ENCODE data around the gene GADD45G. TPM values are rescaled to one million over a fixed set of nuclear protein-coding genes. Genes with fewer than 3 reads are reported as not detected.
A peak's percentile ranks its signal among the peaks of the same experiment; 100 is the strongest.

GADD45G gene
- total and polyA plus RNA-seq, 5 experiments from 2014 or later, result 0.21 to 3.7 (median 0.87) TPM; not detected in 1

DNA sequence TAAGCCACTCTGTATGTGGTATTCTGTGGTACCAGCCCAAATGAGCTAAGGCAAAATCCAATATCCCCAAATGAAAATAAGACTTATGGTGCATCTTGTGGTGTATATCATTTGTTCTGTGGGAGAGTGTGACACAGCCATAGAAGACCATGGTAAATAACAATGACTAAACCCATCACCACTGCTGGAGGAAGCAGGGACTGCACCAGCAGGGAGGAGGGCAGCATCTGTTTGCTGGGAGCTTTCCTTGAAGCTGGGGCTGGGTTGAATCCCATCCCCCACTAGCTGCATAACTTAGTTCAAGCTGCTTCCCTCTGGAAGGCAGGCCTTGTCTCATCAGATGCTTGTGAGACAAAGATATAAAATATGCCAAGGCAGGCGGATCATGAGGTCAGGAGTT lies 14.2 kb downstream of the GADD45G start:
- no peaks in the 10 kb centered on the region for H3K4me1 Mint-ChIP-seq

DNA sequence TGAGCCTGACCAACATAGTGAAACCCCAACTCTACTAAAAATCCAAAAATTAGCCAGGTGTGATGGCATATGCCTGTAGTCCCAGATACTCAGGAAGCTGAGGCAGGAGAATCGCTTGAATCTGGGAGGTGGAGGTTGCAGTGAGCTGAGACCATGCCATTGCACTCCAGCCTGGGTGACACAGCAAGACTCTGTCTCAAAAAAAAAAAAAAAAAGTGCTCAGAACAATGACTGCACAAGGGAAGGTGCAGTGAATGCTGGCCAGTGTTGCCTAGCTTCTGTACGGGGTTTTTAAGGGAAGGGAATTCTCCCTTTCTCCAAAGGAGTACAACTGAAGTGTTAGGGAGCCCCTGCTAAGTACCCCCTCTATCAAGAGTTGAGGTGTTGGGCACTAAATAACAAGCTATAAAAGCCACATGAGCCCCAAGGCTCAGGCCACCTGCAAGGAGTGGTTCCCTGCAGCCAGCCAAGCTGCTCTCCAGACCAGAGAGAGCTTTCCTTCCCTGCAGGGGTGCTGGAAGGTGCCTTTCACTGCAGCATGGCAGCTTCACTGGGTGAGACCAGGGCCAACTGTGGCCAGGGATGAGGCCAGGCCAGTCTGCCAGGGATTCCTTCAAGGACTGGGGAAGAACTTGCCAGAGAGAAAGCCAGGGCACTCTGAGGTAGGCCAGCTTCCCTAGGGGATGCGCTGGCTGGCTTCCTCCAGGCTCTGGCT lies 14.8 kb downstream of the GADD45G start:
- H3K27ac Mint-ChIP-seq, result no peak overlapping the region
- H3K36me3 Mint-ChIP-seq, result no peaks in the 10 kb centered on the region
- DNase-seq, result no peak
- no peak for ATAC-seq
- POLR2A ChIA-PET, result no interaction called here
- H3K4me3 Mint-ChIP-seq, result no peak overlapping the region
- H3K27me3 Mint-ChIP-seq, result peaks cover 0 to 1% (median 0%) of the 10 kb centered on the region in 5 donors
- H3K4me1 Mint-ChIP-seq, result no peaks in the 10 kb centered on the region
- H3K9me3 Mint-ChIP-seq, result no peaks in the 10 kb centered on the region

More for the DNA sequence above, 14.2 kb downstream of the GADD45G start:
- H3K36me3 Mint-ChIP-seq, result no peaks in the 10 kb centered on the region
- ATAC-seq (no peak), DNase-seq (no peak)
- H3K9me3 Mint-ChIP-seq, result no peaks in the 10 kb centered on the region
- H3K27ac Mint-ChIP-seq, result no peak overlapping the region
- POLR2A ChIA-PET, result no interaction called here
- H3K27me3 Mint-ChIP-seq, result peaks cover 0 to 1% (median 0%) of the 10 kb centered on the region in 5 donors
- H3K4me3 Mint-ChIP-seq, result no peak overlapping the region

DNA sequence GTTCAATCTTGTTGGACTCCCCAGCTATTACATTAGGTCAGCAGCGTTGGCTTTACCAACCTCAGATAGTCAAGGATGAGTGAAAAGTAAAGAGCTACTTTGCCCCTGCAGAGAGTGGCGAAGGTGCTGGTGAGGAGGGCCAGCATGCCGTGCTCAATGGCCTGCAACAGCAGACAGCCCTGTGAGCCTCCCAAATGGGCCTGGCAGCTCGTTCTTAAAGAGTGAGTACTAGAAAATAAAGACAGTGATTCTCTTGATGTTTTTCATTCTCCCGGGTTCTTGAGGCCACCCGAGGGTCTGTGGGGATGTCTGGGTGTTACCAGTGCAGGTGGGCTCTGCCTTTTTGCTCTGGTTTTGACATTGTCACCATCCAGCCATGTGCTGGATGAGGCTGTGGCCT lies 16.2 kb downstream of the GADD45G start:
- no peak for ATAC-seq
- no peaks in the 10 kb centered on the region for H3K9me3 Mint-ChIP-seq
- H3K4me1 Mint-ChIP-seq, result no peaks in the 10 kb centered on the region
- no peak overlapping the region for H3K27ac Mint-ChIP-seq
- no peaks in the 10 kb centered on the region for H3K36me3 Mint-ChIP-seq
- H3K27me3 Mint-ChIP-seq, result no peaks in the 10 kb centered on the region
- POLR2A ChIA-PET, result no interaction called here
- DNase-seq, result no peak
- no peak overlapping the region for H3K4me3 Mint-ChIP-seq

DNA sequence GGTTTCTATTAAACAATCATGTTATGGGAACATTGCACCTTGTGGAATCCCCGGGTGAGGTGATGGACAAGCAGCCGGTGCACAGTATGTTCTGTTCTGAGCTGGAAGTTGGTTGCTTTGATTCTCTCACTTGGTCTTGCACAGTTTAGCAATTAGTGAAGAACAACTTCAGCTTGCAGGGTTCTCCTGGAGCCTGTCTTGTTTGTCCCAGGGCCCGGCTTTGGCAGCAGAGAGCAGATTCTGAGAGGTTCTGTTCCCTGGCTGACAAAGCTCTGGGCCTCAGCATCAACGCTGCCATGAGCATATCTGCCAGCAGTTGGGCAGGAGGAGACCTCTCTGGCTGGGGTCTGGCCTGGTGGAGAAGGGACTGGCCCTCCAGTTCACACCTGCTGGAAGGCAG lies 16.9 kb downstream of the GADD45G start:
- Mint-ChIP-seq H3K4me1 (no peaks in the 10 kb centered on the region), H3K27ac (no peak overlapping the region), H3K36me3 (no peaks in the 10 kb centered on the region), H3K4me3 (no peak overlapping the region), H3K27me3 (no peaks in the 10 kb centered on the region), H3K9me3 (no peaks in the 10 kb centered on the region)
- ATAC-seq (no peak), DNase-seq (no peak)
- POLR2A ChIA-PET, result no interaction called here

DNA sequence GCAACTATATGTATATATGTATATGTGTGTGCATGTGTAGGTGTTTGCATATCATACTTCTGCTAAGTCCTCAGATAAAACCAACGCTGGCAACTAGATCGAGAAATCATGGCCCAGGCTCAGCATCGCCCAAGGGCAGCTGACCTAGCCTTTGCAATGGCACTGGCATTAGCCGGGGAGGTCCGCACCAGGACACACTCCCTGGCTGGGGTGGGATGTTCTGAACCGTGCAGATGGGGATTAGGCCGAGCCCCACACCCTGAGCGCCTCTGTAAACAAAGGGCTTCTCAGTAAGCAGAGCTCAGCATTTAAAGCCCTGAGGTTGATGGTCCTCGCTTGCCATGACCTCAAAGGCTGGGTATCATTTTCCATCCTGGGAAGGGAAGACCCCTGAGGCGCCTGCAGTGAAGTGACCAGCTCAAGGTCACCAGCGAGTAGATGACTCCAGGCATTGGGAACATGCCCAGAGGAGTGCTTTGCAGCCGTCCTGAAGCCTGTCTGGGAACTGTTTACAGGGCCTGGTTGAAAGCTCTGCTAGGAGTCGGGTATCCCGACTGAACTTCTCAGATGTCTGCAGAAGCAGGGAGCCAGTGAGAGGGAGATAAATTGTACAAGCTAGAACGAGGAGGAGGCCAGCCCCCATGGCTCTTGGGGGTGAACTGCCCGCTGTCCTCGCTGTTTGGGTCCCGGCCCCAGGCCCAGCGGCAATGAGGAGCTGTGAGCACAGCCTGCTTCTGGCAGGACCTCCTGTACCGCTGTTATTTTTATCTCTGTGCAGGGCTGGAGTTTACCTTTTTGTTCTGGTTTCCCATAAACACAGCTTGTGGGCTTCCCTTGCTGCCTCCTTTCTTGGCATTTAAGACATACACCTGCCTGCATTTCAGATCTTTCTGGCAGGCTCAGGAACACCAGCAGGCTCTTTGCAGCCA lies 18.4 kb downstream of the GADD45G start:
- no peak overlapping the region for H3K27ac Mint-ChIP-seq
- POLR2A ChIA-PET, result no interaction called here
- DNase-seq, result peak in 1 of 10 donors; percentile 18
- ATAC-seq, result no peak
- H3K4me3 Mint-ChIP-seq, result no peak overlapping the region
- H3K4me1 Mint-ChIP-seq, result no peaks in the 10 kb centered on the region
- H3K27me3 Mint-ChIP-seq, result no peaks in the 10 kb centered on the region
- no peaks in the 10 kb centered on the region for H3K9me3 Mint-ChIP-seq
- H3K36me3 Mint-ChIP-seq, result no peaks in the 10 kb centered on the region

DNA sequence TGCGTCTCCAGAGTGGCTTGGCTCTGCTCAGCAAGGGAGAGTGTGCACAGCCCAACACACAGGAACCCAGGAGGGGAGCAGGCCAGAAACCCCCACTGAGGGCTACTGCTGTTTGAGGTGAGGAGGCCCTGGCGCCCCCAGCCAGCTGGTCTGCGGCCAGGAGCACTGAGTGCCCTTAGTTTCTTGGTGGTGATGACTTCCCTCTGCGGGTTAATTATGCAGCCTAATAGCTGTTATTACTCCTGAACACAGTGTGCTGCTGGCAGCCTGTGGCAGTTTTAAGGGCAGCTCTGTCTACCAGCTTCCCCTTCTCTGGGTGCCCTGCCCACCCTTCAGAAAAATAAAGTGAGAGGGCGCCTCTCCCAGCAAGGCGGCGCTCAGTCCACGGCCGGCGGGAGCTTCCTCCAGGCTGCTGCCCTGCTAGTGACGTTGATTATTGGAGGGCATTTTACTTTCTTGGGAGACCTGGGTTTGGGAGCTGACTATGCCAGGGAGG lies 19.2 kb downstream of the GADD45G start:
- POLR2A ChIA-PET, result no interaction called here
- no peaks in the 10 kb centered on the region for H3K36me3 Mint-ChIP-seq
- H3K27me3 Mint-ChIP-seq, result no peaks in the 10 kb centered on the region
- peak in 1 of 10 donors; percentile 14 for DNase-seq
- no peak overlapping the region for H3K4me3 Mint-ChIP-seq
- H3K27ac Mint-ChIP-seq, result no peak overlapping the region
- no peaks in the 10 kb centered on the region for H3K4me1 Mint-ChIP-seq
- ATAC-seq, result no peak
- H3K9me3 Mint-ChIP-seq, result no peaks in the 10 kb centered on the region

DNA sequence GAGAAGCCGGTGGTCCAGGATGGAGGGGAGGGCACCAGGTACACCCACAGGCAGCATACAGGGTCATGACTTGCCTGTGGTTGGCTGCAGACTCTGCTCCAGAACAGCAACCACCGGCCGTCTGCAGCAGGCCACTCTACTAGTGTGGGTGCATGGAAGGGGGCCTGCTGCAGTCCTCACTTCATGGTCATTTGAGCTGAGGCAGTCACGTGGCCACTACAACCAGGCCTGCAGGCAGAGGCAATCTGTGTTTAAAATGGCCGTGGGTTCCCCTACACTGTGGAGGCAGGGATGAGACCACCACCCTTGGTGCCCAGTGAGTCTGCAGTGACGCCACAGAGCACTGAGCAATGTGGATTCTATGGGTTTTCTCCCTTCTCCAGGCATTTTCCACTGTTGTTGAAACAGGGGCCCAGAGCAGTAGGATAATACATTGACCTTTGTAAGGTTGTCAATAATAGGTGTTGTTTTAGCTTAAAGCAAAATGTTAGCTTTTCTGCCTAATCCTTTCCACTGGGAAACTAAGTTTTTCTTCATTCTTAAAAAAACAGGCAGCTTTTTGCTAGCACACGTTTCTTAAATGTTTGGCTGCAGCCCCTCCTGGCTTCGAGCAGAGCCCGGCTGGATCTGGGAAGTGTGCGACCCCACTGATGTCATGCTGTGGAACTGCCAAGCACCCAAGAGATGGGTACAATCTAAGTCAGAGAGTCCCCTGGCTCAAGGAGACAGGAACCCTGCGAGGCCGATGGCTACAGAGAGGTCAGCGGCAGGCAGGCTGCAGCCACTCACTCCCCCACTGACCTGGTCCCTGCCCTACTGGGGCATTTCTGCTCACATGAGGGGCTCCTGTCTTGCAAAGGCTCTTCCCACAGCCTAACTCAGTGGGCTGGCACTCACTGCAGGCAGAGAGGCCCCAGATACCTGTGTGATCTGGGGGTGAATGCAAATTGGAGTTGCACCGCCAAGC lies 21.2 kb downstream of the GADD45G start:
- Mint-ChIP-seq H3K36me3 (no peaks in the 10 kb centered on the region), H3K4me3 (no peak overlapping the region), H3K4me1 (no peaks in the 10 kb centered on the region), H3K9me3 (no peaks in the 10 kb centered on the region), H3K27ac (no peak overlapping the region), H3K27me3 (no peaks in the 10 kb centered on the region)
- no peak for ATAC-seq
- DNase-seq, result no peak
- POLR2A ChIA-PET, result no interaction called here

DNA sequence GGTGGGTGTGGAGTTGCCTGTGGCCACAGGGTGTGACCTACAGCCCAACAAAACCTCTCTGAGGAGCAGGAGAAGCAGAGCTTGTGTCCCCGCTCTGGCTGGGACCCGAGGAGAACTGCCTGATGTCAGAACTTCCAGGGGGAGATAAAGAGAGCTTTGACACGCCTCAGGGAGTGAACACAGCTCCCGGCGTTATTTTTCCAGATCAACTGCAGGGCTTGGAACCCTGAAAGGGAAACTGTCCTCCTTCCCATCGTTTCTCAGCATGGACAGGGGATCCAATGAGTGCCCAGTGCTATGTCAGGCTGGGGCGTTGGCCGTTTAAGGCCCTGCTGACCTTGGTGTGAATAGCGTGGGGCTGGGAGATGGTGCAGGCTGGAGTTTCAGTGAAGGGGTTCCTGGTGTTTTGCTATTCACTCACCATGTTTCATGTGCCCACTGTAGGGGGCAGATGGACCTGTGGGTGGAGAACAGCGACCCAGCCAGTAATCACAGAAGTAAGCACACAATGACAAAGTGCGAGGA lies 22.0 kb downstream of the GADD45G start:
- Mint-ChIP-seq H3K4me1 (no peaks in the 10 kb centered on the region), H3K4me3 (no peak overlapping the region), H3K27me3 (no peaks in the 10 kb centered on the region), H3K36me3 (no peaks in the 10 kb centered on the region), H3K27ac (no peak overlapping the region), H3K9me3 (no peaks in the 10 kb centered on the region)
- ATAC-seq (no peak), DNase-seq (no peak)
- POLR2A ChIA-PET, result no interaction called here

DNA sequence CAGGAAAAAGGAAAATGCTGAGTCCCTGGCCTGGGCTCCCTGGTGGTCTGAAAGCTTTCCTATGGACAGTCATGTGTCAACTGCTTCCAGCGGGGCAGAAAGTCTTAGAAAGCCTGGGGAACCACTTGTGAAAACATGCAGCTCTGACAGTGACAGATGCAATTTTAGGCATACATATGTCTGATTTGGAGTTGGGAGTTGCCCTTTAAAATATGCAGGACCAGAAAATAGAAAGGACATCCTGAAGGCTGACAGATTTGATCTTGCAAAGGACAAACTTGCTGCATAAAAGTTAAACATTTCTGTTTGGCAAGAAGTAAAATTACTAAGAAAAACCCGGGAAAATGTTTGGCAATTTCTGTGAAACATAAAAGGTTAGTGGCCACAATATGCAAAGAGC lies 23.8 kb downstream of the GADD45G start:
- Mint-ChIP-seq H3K4me1 (no peaks in the 10 kb centered on the region), H3K36me3 (no peaks in the 10 kb centered on the region), H3K4me3 (no peak overlapping the region), H3K9me3 (no peaks in the 10 kb centered on the region), H3K27me3 (no peaks in the 10 kb centered on the region), H3K27ac (no peak overlapping the region)
- ATAC-seq (no peak), DNase-seq (no peak)
- POLR2A ChIA-PET, result no interaction called here

DNA sequence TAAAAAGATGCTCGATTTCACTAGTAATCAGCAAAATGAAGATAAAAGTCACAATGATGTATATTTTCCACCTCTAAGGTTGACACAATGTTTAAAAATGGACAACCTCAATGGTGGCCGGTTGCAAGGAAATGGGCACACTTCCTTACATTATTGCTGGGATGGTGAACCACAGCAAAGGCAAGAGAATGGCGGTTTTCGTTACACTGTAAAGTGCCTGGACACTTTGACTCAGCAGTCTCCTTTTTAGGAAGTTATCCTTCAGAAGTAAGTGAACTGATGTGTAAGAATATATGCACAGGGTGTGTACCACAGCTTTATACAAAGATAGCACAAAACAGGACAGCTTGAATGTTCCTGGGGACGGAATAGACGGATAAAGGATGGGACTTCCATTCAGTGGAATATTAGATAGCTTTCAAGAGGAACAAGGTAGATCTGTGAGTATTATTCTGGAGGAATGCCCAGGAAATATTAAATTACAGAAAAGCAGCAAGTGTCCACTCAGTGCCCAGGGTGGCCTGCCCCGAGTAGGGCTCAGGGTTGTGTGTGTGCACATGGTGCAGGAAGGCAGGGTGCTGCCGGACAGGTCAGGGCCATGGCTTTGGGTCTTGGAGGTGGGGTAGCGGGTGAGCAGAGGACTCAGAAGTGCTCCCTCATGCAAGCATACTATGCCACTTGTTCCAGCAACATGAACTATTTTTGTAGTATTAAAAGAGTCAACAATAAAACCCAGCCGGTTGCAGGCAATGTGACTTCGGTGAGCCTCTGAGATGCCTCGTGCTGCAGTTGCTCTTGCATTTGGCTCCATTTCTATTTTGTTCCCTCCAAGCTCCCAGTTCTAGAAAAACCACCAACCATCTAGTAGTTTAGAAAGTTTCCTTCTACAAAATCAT lies 24.5 kb downstream of the GADD45G start:
- Mint-ChIP-seq H3K4me1 (no peaks in the 10 kb centered on the region), H3K9me3 (no peaks in the 10 kb centered on the region), H3K27me3 (peaks cover 0 to 3% (median 0%) of the 10 kb centered on the region in 5 donors), H3K27ac (no peak overlapping the region), H3K4me3 (no peak overlapping the region), H3K36me3 (no peaks in the 10 kb centered on the region)
- DNase-seq (no peak), ATAC-seq (no peak)
- POLR2A ChIA-PET, result interaction anchor here (1.0 kb wide), 1 partner anchor 115 kb away, joined by 4 read pairs; no protein-coding TSS in a partner anchor

DNA sequence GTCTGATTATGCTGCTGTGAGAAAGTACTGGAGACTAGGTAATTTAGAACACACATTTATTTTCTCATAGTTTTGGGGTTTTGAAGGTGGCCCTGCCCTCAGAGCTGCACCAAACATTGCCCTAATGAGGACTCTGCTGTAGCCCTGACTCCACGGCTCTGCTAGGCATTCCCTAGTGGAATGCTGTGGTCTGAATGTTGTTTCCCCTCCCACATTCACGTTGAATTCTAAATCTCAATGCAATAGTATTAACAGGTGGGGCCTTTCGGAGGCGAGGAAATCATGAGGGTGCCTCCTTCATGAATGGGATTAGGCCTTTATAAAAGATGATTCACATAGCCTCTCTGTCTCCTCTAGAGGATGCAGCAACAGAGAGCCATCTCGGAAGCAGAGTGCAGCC lies 25.7 kb downstream of the GADD45G start:
- no peaks in the 10 kb centered on the region for H3K9me3 Mint-ChIP-seq
- DNase-seq, result no peak
- no peaks in the 10 kb centered on the region for H3K36me3 Mint-ChIP-seq
- H3K4me3 Mint-ChIP-seq, result no peak overlapping the region
- POLR2A ChIA-PET, result interaction anchor here (1.0 kb wide), 1 partner anchor 114 kb away, joined by 4 read pairs; no protein-coding TSS in a partner anchor
- ATAC-seq, result no peak
- peaks cover 0 to 5% (median 0%) of the 10 kb centered on the region in 4 donors for H3K4me1 Mint-ChIP-seq
- H3K27ac Mint-ChIP-seq, result no peak overlapping the region
- H3K27me3 Mint-ChIP-seq, result peaks cover 0 to 3% (median 0%) of the 10 kb centered on the region in 5 donors

Data from naive thymus-derived CD8-positive, alpha-beta T cell (primary cell).